ENCODE results near the gene SBF2.
"Not testable (repeated sequence)": the region's sequence is repeated elsewhere in the genome, so short reads cannot be mapped to it uniquely, and the experiment has no call there.

Gene SBF2

DNA sequence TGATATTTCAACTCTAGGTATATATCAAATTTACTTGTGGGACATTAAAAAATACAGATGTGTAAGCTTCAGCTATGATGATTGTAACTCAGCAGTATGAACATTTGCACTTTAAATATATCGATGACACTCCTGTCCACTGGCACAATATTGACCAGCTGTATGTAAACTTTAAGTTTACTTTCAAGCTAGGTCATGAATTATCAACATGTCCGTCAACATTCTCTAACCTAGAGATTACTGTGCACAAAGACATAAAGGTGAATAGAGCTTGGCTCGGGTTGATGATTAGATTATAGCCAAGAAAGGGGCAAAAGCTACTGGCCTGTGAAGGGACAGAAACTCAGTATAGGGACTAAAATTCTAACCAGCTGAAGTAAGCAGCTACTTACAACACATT, 343.6 kb downstream of the SBF2 start:
- no peak overlapping the region for H3K4me3 ChIP-seq (ENCODE audit: low read depth, low read length)
- in situ Hi-C loops (cut with HindIII; ENCODE audit: low sequenced_read_pairs) = no loop called here
- TF ChIP-seq, protein P1, sequence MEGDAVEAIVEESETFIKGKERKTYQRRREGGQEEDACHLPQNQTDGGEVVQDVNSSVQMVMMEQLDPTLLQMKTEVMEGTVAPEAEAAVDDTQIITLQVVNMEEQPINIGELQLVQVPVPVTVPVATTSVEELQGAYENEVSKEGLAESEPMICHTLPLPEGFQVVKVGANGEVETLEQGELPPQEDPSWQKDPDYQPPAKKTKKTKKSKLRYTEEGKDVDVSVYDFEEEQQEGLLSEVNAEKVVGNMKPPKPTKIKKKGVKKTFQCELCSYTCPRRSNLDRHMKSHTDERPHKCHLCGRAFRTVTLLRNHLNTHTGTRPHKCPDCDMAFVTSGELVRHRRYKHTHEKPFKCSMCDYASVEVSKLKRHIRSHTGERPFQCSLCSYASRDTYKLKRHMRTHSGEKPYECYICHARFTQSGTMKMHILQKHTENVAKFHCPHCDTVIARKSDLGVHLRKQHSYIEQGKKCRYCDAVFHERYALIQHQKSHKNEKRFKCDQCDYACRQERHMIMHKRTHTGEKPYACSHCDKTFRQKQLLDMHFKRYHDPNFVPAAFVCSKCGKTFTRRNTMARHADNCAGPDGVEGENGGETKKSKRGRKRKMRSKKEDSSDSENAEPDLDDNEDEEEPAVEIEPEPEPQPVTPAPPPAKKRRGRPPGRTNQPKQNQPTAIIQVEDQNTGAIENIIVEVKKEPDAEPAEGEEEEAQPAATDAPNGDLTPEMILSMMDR (IDR thresholded peaks at IDR 0.05; ENCODE audit: low read depth, low read length) = no peak
- no peak for DNase-seq (ENCODE audit: low read depth, low spot score)

DNA sequence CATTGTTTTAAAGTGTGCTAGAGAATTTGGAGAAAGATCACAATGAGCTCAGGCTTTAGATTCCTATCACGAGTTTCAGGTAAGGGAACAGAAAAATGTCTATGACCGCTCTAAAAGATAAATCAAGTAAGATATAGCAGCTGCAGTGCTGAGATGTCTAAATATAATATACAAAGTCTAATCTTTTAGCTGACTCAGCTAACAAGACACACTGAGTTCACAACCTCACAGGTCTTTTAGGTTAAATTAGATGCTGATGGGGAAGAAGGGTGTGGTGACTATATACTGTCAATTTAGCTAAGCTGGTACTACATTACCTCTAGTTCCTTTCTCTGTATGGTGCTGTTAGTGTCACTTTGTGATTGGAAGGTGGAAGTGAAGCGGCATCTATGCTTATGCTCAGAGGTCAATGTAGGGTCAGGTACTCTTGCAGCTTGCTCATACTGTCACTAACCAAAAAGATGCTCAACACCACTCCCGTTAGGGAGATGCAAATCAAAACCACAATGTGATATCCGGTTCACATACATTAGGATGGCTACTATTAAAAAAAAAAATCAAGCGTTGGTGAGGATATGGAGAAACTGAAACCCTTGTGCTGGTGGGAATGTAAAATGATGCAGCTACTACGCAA, 346.7 kb downstream of the SBF2 start:
- TF ChIP-seq, protein P1 (IDR thresholded peaks at IDR 0.05; ENCODE audit: low read depth, low read length) = no peak
- no peak for DNase-seq (ENCODE audit: low read depth, low spot score)
- no peak overlapping the region for H3K4me3 ChIP-seq (ENCODE audit: low read depth, low read length)
- in situ Hi-C loops (cut with HindIII; ENCODE audit: low sequenced_read_pairs) = no loop called here

- DNase-seq (ENCODE audit: low read depth, low spot score); H3K4me3 ChIP-seq (ENCODE audit: low read depth, low read length); in situ Hi-C loops (cut with HindIII; ENCODE audit: low sequenced_read_pairs): not testable (repeated sequence)
These were observed 348.3 kb downstream of the SBF2 start for GRCh38 chr11:9945680-9946079.

- peak; percentile 58 for DNase-seq (ENCODE audit: low read depth, low spot score)
- in situ Hi-C loops (cut with HindIII; ENCODE audit: low sequenced_read_pairs) = no loop called here
- no peak overlapping the region for H3K4me3 ChIP-seq (ENCODE audit: low read depth, low read length)
- TF ChIP-seq, protein P1 (IDR thresholded peaks at IDR 0.05; ENCODE audit: low read depth, low read length) = no peak
These were observed 350.5 kb downstream of the SBF2 start for GRCh38 chr11:9943386-9944110.

DNA sequence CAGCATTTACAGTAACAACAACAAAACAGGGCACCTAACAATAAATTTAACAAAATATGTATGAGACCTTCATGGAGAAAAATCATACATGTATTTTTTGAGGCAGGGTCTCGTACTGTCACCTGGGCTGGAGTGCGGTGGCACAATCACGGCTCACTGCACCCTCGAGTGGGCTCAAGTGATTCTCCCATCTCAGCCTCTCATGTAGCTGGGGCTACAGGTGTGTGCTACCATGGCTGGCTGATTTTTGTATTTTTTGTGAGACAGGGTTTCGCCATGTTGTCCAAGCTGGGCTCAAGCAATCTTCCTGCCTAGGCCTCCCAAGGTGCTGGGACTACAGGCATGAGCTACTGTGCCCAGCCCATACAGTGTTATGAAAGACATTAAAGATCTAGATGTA, 352.0 kb downstream of the SBF2 start:
- TF ChIP-seq, protein P1 (IDR thresholded peaks at IDR 0.05; ENCODE audit: low read depth, low read length) = no peak
- no peak overlapping the region for H3K4me3 ChIP-seq (ENCODE audit: low read depth, low read length)
- in situ Hi-C loops (cut with HindIII; ENCODE audit: low sequenced_read_pairs) = no loop called here
- no peak for DNase-seq (ENCODE audit: low read depth, low spot score)

DNA sequence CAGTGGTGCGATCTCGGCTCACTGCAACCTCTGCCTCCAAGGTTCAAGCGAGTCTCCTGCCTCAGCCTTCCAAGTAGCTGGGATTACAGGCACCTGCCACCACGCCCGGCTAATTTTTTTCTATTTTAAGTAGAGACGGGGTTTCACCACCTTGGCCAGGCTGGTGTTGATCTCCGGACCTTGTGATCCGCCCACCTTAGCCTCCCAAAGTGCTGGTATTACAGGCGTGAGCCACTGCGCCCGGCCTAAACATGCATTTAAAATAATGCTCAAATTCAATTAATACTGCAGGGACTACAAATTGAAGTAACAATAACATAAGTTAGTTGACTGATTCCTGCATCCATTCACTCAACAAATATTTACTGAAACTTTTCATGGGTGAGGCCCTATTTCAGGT, 354.9 kb downstream of the SBF2 start:
- in situ Hi-C loops (cut with HindIII; ENCODE audit: low sequenced_read_pairs) = not testable (repeated sequence)

DNA sequence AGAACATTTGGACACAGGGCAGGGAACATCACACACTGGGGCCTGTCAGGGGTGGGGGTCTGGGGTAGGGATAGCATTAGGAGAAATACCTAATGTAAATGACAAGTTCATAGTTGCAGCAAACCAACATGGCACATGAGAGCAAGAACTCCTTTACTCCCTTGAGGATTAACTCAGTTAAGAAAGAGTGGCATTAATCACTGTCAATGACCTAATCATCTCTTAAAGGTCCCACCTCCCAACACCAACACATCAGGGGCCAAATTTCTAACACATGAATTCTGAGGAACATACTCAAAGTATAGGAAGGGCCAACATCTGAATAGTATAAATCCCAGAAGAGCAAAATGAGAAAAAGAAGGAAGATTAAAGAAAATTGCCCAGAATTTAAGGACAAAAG, 357.3 kb downstream of the SBF2 start:
- TF ChIP-seq, protein P1 (IDR thresholded peaks at IDR 0.05; ENCODE audit: low read depth, low read length) = no peak
- no peak overlapping the region for H3K4me3 ChIP-seq (ENCODE audit: low read depth, low read length)
- in situ Hi-C loops (cut with HindIII; ENCODE audit: low sequenced_read_pairs) = no loop called here
- DNase-seq (ENCODE audit: low read depth, low spot score) = no peak

More for the DNA sequence above, 354.9 kb downstream of the SBF2 start:
- H3K4me3 ChIP-seq (ENCODE audit: low read depth, low read length); DNase-seq (ENCODE audit: low read depth, low spot score): not testable (repeated sequence)

- DNase-seq (ENCODE audit: low read depth, low spot score); H3K4me3 ChIP-seq (ENCODE audit: low read depth, low read length); in situ Hi-C loops (cut with HindIII; ENCODE audit: low sequenced_read_pairs): not testable (repeated sequence)
These were observed 361.2 kb downstream of the SBF2 start for GRCh38 chr11:9932843-9933242.

- in situ Hi-C loops (cut with HindIII; ENCODE audit: low sequenced_read_pairs); DNase-seq (ENCODE audit: low read depth, low spot score); H3K4me3 ChIP-seq (ENCODE audit: low read depth, low read length): not testable (repeated sequence)
These were observed 363.3 kb downstream of the SBF2 start for GRCh38 chr11:9930562-9931331.

All from astrocyte of the spinal cord (primary cell).